ENCODE results near the gene LAPTM5.

GRCh38 chr1:30754684-30755171 is 2.8 kb downstream of the LAPTM5 start:
- TF ChIP-seq, protein P1, sequence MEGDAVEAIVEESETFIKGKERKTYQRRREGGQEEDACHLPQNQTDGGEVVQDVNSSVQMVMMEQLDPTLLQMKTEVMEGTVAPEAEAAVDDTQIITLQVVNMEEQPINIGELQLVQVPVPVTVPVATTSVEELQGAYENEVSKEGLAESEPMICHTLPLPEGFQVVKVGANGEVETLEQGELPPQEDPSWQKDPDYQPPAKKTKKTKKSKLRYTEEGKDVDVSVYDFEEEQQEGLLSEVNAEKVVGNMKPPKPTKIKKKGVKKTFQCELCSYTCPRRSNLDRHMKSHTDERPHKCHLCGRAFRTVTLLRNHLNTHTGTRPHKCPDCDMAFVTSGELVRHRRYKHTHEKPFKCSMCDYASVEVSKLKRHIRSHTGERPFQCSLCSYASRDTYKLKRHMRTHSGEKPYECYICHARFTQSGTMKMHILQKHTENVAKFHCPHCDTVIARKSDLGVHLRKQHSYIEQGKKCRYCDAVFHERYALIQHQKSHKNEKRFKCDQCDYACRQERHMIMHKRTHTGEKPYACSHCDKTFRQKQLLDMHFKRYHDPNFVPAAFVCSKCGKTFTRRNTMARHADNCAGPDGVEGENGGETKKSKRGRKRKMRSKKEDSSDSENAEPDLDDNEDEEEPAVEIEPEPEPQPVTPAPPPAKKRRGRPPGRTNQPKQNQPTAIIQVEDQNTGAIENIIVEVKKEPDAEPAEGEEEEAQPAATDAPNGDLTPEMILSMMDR (IDR thresholded peaks at IDR 0.05; ENCODE audit: low read depth, low read length, missing input control), result no peak
- no peak for TF ChIP-seq ATF3 (IDR thresholded peaks at IDR 0.05)
